K562 treated with DMSO at 1 percent for 24 hours (cell line): Measurements from ENCODE around the gene HDC. TPM values are rescaled to one million over a fixed set of nuclear protein-coding genes. Genes with fewer than 3 reads are reported as not detected.

ENCODE experiments used
- total RNA-seq: library from RNA; unstranded; fragments of 300-600 nt; gene quantifications from 2 replicates; pipeline ENCODE4 v1.2.3, GENCODE V29; 2022; ENCODE audit warnings: low read depth; ENCODE audit not compliant: insufficient read depth

HDC gene
- total RNA-seq = 1.2 and 1.7 TPM in 2 replicates

GRCh38 chr15:50265620-50266019 is at the start of gene HDC:
TSS of gene HDC (minus strand) at chr15:50265726. CDS start at chr15:50265623, 103 bp downstream.

Other genes starting within 250 kb of the HDC start
- 0.53 and 1.3 TPM in 2 replicates for gene ATP8B4, start 146.5 kb downstream of the HDC start, total RNA-seq
- gene SLC27A2, start 83.5 kb downstream of the HDC start, total RNA-seq = 56.8 and 62.9 TPM in 2 replicates
- 14.1 and 15.3 TPM in 2 replicates for gene GABPB1, start 89.5 kb upstream of the HDC start, total RNA-seq
- gene USP8, start 158.7 kb upstream of the HDC start, total RNA-seq = 34.1 and 37.9 TPM in 2 replicates